ENCODE measurements around the gene ENO2. TPM values are rescaled to one million over a fixed set of nuclear protein-coding genes. Genes with fewer than 3 reads are reported as not detected.

ENO2 gene
- total RNA-seq, 2 donors from 2014 or later = 234 to 858 TPM

DNA sequence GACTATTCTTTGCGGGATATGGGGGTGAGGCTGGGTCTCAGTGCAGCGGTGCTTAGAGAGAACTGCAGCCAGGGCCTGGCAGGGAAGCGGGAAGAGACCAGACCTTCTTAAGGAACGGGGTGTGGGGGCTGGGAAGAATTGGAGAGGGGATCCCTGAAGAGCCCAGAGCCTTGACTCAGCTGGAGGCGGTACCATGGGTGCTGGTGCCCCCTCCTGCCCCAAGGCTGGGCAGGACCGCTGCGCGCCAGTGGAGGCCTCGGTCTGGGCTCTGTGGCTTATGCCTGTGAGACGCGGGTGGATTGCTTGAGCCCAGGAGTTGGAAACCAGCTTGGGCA lies 27.9 kb downstream of the ENO2 start:
- Mint-ChIP-seq H3K27ac (peak overlapping the region; percentile 100), H3K4me1 (peaks cover 24% of the 10 kb centered on the region), H3K36me3 (ENCODE audit: low read depth) (peaks cover 85% of the 10 kb centered on the region), H3K27me3 (no peaks in the 10 kb centered on the region), H3K9me3 (no peaks in the 10 kb centered on the region), H3K4me3 (peak overlapping the region; percentile 87)
- no peak for ATAC-seq (replicated peaks)

DNA sequence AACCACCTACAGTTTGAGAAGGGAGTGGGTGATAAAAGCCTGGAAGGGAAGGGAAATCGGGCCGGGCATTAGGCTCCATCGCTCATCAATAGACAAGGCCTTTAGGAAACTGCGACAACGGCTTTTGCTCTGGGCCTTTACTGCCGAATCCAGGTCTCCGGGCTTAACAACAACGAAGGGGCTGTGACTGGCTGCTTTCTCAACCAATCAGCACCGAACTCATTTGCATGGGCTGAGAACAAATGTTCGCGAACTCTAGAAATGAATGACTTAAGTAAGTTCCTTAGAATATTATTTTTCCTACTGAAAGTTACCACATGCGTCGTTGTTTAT lies 29.0 kb downstream of the ENO2 start:
- H3K27ac Mint-ChIP-seq = peak overlapping the region; percentile 100
- peak overlapping the region; percentile 87 for H3K4me3 Mint-ChIP-seq
- H3K36me3 Mint-ChIP-seq (ENCODE audit: low read depth) = peaks cover 88% of the 10 kb centered on the region
- ATAC-seq (replicated peaks) = peak; percentile 53
- no peaks in the 10 kb centered on the region for H3K27me3 Mint-ChIP-seq
- H3K9me3 Mint-ChIP-seq = no peaks in the 10 kb centered on the region
- H3K4me1 Mint-ChIP-seq = peaks cover 28% of the 10 kb centered on the region

GRCh38 chr12:6943722-6944380 lies 29.5 kb downstream of the ENO2 start, which contains the start of the genes C12orf57 and RNU7-1:
Gene C12orf57, plus strand, starts transcription at chr12:6944022. Its CDS starts 100 bp downstream, at chr12:6944122.
Gene RNU7-1, plus strand, starts transcription at chr12:6943816.
- peaks cover 91% of the 10 kb centered on the region for H3K36me3 Mint-ChIP-seq (ENCODE audit: low read depth)
- no peaks in the 10 kb centered on the region for H3K9me3 Mint-ChIP-seq
- ATAC-seq (replicated peaks) = peak; percentile 50
- H3K27me3 Mint-ChIP-seq = no peaks in the 10 kb centered on the region
- H3K27ac Mint-ChIP-seq = peak within 1 kb of the TSS; percentile 100
- peak within 1 kb of the TSS; percentile 87 for H3K4me3 Mint-ChIP-seq
- peaks cover 30% of the 10 kb centered on the region for H3K4me1 Mint-ChIP-seq

- Mint-ChIP-seq H3K4me3 (peak overlapping the region; percentile 87), H3K36me3 (ENCODE audit: low read depth) (peaks cover 91% of the 10 kb centered on the region), H3K27me3 (no peaks in the 10 kb centered on the region), H3K4me1 (peaks cover 33% of the 10 kb centered on the region), H3K9me3 (no peaks in the 10 kb centered on the region), H3K27ac (peak overlapping the region; percentile 100)
- ATAC-seq (replicated peaks) = peak; percentile 59
Observed at GRCh38 chr12:6944381-6945186, 30.2 kb downstream of the ENO2 start.

DNA sequence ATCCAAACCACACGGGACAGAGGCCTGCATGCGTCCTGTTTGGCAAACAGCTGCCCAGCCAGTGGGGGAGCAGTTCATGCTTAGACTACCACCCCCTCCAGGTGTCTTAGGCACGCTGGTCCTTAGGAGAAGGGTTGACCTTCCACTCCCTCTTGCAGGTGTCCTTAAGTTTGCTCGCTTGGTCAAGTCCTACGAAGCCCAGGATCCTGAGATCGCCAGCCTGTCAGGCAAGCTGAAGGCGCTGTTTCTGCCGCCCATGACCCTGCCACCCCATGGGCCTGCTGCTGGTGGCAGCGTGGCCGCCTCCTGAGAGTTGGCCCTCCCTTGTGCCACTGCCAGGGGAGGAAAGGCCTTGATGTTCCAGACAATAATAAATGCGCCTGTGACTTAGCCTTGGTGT lies 31.2 kb downstream of the ENO2 start:
- Mint-ChIP-seq H3K27me3 (no peaks in the 10 kb centered on the region), H3K4me3 (peak overlapping the region; percentile 87), H3K4me1 (peaks cover 41% of the 10 kb centered on the region), H3K36me3 (ENCODE audit: low read depth) (peaks cover 82% of the 10 kb centered on the region), H3K27ac (peak overlapping the region; percentile 100), H3K9me3 (no peaks in the 10 kb centered on the region)
- ATAC-seq (replicated peaks) = no peak

DNA sequence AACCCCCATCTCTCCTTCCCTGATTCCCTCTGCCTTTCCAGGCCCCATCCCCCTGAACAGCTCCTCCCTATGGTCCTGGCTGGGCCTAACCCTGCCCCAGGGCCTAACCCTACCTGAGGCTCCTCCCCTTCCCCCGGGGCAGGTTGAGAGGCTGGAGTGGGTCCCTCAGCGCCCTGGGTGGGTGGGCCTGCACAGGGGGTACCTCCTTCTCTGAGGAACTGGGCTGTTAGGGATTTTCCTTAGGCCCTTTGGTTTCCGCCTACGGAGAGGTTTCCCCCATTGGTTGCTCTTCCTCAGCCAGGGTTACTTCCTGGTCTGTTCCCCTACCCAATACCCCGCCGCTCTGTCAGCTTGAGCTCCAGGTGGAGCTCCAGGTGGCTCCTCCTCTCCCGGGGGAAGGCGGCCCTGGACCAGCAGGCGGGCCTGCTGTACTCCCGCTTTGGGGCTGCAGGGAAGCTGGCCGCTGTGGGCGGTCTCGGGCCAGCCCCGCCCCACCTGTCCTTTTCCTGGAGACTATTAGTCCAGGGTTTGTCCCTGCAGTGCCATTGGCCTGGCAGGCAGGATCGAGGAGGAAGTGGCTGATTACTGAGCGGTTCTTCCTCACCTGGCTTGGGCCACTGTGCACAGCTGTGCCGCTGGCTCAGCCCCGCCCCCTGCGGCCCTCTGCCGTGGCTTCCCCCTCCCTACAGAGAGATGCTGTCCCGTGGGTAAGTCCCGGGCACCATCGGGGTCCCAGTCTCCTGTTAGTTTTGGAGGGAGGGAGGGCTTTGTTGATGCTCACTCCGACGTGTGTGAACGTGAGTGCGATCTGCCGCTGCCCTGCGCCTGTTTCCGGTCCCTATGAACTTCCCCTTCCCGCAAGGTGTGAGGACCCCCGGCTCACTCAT lies 31.9 kb downstream of the ENO2 start:
- no peaks in the 10 kb centered on the region for H3K9me3 Mint-ChIP-seq
- H3K4me1 Mint-ChIP-seq = peaks cover 42% of the 10 kb centered on the region
- no peaks in the 10 kb centered on the region for H3K27me3 Mint-ChIP-seq
- H3K36me3 Mint-ChIP-seq (ENCODE audit: low read depth) = peaks cover 81% of the 10 kb centered on the region
- peak overlapping the region; percentile 87 for H3K4me3 Mint-ChIP-seq
- ATAC-seq (replicated peaks) = peak; percentile 55
- H3K27ac Mint-ChIP-seq = peak overlapping the region; percentile 100

GRCh38 chr12:6946920-6947374 lies 32.6 kb downstream of the ENO2 start:
- ATAC-seq (replicated peaks) = no peak
- H3K4me1 Mint-ChIP-seq = peaks cover 42% of the 10 kb centered on the region
- H3K36me3 Mint-ChIP-seq (ENCODE audit: low read depth) = peaks cover 82% of the 10 kb centered on the region
- H3K4me3 Mint-ChIP-seq = peak overlapping the region; percentile 87
- peak overlapping the region; percentile 100 for H3K27ac Mint-ChIP-seq
- no peaks in the 10 kb centered on the region for H3K9me3 Mint-ChIP-seq
- H3K27me3 Mint-ChIP-seq = no peaks in the 10 kb centered on the region

- H3K27me3 Mint-ChIP-seq = no peaks in the 10 kb centered on the region
- peak overlapping the region; percentile 100 for H3K27ac Mint-ChIP-seq
- peaks cover 82% of the 10 kb centered on the region for H3K36me3 Mint-ChIP-seq (ENCODE audit: low read depth)
- H3K4me1 Mint-ChIP-seq = peaks cover 42% of the 10 kb centered on the region
- peak overlapping the region; percentile 87 for H3K4me3 Mint-ChIP-seq
- ATAC-seq (replicated peaks) = no peak
- no peaks in the 10 kb centered on the region for H3K9me3 Mint-ChIP-seq
Observed at GRCh38 chr12:6947615-6948014, 33.2 kb downstream of the ENO2 start.

DNA sequence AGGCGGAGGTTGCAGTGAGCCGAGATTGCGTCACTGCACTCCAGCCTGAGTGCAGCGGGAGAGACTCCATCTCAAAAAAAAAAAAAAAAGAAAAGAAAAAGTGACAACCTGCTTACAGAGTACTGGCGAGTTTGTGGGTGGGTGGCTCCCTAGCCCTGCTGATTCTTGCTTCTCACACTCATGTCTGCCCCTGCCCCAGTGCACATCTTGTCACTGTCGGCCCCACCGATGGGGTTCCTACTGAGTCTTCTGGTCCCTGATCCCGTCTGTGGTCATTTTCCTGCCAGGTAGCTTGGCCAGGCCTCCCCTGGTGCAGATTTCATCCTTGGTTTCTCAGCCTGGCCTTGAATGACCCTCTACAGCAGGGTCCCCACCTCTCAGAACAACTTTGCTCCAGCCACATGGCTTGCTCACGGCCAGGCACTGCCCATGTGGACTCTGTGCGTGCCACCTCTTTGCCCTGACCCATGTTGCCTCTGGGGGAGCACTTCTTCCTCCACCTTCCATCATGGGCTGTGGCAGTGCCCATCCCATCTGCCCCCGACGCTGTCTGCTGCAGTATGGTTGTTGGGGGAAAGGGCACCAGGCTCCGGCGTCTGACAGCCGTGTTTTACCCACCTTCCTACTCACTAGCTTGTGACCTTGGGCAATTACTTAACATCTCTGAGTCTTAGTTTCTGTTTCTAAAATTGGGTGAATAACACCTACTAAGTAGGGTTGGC lies 34.7 kb downstream of the ENO2 start:
- Mint-ChIP-seq H3K9me3 (no peaks in the 10 kb centered on the region), H3K4me1 (peaks cover 38% of the 10 kb centered on the region), H3K4me3 (peak overlapping the region; percentile 87), H3K27ac (peak overlapping the region; percentile 100), H3K36me3 (ENCODE audit: low read depth) (peaks cover 86% of the 10 kb centered on the region), H3K27me3 (no peaks in the 10 kb centered on the region)
- no peak for ATAC-seq (replicated peaks)

DNA sequence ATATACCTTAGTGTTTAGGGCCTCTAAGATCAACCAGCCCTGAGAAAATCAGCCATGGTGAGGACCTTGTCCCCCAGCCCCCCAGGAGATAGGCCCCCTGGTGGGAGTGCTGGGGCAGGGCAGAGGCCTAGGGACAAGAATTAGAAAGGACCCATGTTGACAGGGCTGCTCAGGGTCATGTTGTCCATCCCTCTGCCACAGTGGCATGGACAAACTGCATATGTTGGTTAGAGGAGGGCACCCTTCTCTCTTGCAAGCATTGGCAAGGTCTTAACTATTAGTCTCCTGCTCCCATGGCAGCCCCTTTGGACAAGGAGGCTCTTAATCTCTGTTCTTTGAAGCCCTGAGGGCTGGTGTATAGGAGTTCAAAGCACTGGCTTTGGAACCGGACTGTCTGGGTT lies 36.0 kb downstream of the ENO2 start:
- no peak for ATAC-seq (replicated peaks)
- H3K27me3 Mint-ChIP-seq = no peaks in the 10 kb centered on the region
- peaks cover 48% of the 10 kb centered on the region for H3K4me1 Mint-ChIP-seq
- peaks cover 86% of the 10 kb centered on the region for H3K36me3 Mint-ChIP-seq (ENCODE audit: low read depth)
- peak overlapping the region; percentile 87 for H3K4me3 Mint-ChIP-seq
- peak overlapping the region; percentile 100 for H3K27ac Mint-ChIP-seq
- no peaks in the 10 kb centered on the region for H3K9me3 Mint-ChIP-seq

DNA sequence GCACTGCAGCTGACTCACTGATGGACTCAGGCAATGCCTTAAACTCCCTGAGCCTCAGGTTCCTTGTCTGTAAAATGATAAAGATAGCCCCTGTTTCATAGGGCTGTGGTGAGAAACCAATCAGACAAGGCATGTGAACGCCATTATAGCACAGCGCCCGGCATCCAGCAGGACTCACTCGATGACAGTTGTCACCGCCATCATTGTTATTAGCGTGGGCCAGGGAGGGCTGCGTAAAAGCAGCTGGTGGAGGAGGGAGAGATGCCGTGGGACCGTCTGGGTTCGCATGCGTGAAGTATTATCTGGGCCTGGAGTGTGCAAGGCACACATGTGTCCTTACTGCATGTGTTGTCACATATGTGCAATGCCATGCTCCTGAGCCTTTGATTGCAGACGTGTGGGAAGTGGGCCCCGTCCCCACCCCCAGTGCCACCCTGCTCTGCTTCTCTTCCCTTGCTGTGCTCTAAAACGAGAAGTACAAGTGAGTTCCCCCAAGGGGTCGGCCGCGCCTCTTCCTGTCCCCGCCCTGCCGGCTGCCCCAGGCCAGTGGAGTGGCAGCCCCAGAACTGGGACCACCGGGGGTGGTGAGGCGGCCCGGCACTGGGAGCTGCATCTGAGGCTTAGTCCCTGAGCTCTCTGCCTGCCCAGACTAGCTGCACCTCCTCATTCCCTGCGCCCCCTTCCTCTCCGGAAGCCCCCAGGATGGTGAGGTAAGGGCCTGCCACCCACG lies 36.6 kb downstream of the ENO2 start, which contains the start of gene PTPN6:
Gene PTPN6 (plus strand): TSS at position 546 of the 730 bp plus-strand sequence. CDS start 157 bp downstream, at position 703.
- peak within 1 kb of the TSS; percentile 87 for H3K4me3 Mint-ChIP-seq
- no peaks in the 10 kb centered on the region for H3K9me3 Mint-ChIP-seq

GRCh38 chr12:6951551-6952120 lies 37.3 kb downstream of the ENO2 start:
- Mint-ChIP-seq H3K9me3 (no peaks in the 10 kb centered on the region), H3K36me3 (ENCODE audit: low read depth) (peaks cover 86% of the 10 kb centered on the region), H3K27me3 (no peaks in the 10 kb centered on the region), H3K4me1 (peaks cover 58% of the 10 kb centered on the region), H3K4me3 (peak overlapping the region; percentile 87), H3K27ac (peak overlapping the region; percentile 100)
- peak; percentile 8 for ATAC-seq (replicated peaks)

More for the DNA sequence above, 36.6 kb downstream of the ENO2 start, which contains the start of gene PTPN6:
- Mint-ChIP-seq H3K27me3 (no peaks in the 10 kb centered on the region), H3K36me3 (ENCODE audit: low read depth) (peaks cover 86% of the 10 kb centered on the region), H3K27ac (peak within 1 kb of the TSS; percentile 100), H3K4me1 (peaks cover 51% of the 10 kb centered on the region)
- ATAC-seq (replicated peaks) = peak; percentile 6

Measured in activated T-helper 17 cell treated with anti-CD3 and anti-CD28 coated beads, Interleukin-2, amount 50 U/mL, for 72 hours (primary cell).